GDM1 (cell line): Measurements from ENCODE around the gene ARNT2.
A peak's percentile ranks its signal among the peaks of the same experiment; 100 is the strongest.

Experiments used
- DNase-seq: peaks from one replicate; lab custom pipeline; 2025; lab: John Stamatoyannopoulos, UW

ARNT2 gene

GRCh38 chr15:80442728-80443403 lies 38.7 kb downstream of the ARNT2 start:
- no peak for DNase-seq

- DNase-seq = no peak
These were observed 40.6 kb downstream of the ARNT2 start for GRCh38 chr15:80444680-80445251.

- no peak for DNase-seq
These were observed 41.3 kb downstream of the ARNT2 start for GRCh38 chr15:80445300-80446041.

GRCh38 chr15:80447077-80447476 lies 42.9 kb downstream of the ARNT2 start:
- DNase-seq = no peak

GRCh38 chr15:80449825-80450224 lies 45.6 kb downstream of the ARNT2 start:
- no peak for DNase-seq

- DNase-seq = no peak
These were observed 46.7 kb downstream of the ARNT2 start for GRCh38 chr15:80450811-80451321.

GRCh38 chr15:80452166-80452565 lies 48.0 kb downstream of the ARNT2 start:
- no peak for DNase-seq

GRCh38 chr15:80455051-80455648 lies 51.0 kb downstream of the ARNT2 start:
- no peak for DNase-seq

GRCh38 chr15:80455668-80456442 lies 51.7 kb downstream of the ARNT2 start:
- DNase-seq = peak; percentile 19

GRCh38 chr15:80456517-80457492 lies 52.6 kb downstream of the ARNT2 start:
- no peak for DNase-seq

- DNase-seq = no peak
These were observed 53.7 kb downstream of the ARNT2 start for GRCh38 chr15:80457896-80458295.

- DNase-seq = no peak
These were observed 54.4 kb downstream of the ARNT2 start for GRCh38 chr15:80458580-80458979.

GRCh38 chr15:80459380-80459779 lies 55.2 kb downstream of the ARNT2 start:
- DNase-seq = no peak

- no peak for DNase-seq
These were observed 55.6 kb downstream of the ARNT2 start for GRCh38 chr15:80459818-80460217.

- no peak for DNase-seq
These were observed 57.3 kb downstream of the ARNT2 start for GRCh38 chr15:80461356-80462095.

GRCh38 chr15:80462111-80462510 lies 57.9 kb downstream of the ARNT2 start:
- DNase-seq = no peak

- DNase-seq = no peak
These were observed 58.8 kb downstream of the ARNT2 start for GRCh38 chr15:80462836-80463512.

GRCh38 chr15:80464951-80465625 lies 60.9 kb downstream of the ARNT2 start:
- DNase-seq = no peak

GRCh38 chr15:80465626-80466005 lies 61.4 kb downstream of the ARNT2 start:
- no peak for DNase-seq
